KMS-11 (cell line): ENCODE results near the gene PRLR.

ENCODE experiments used
- H2AFZ ChIP-seq: fragments of 200-600 bp; sonication (generic); 2 replicates; pipeline ENCODE4 v1.6.1; 2016; ENCODE audit warnings: antibody characterized with exemption, mixed run types, low read depth
- H3K27ac ChIP-seq: fragments of 200-600 bp; sonication (generic); 2 replicates; pipeline ENCODE4 v1.6.1; 2016; ENCODE audit warnings: mild to moderate bottlenecking, mixed run types
- H3K27me3 ChIP-seq: fragments of 200-600 bp; sonication (generic); 2 replicates; pipeline ENCODE4 v1.6.1; 2017; ENCODE audit warnings: mild to moderate bottlenecking, low read depth, mixed run types, moderate library complexity; ENCODE audit not compliant: insufficient read depth
- H3K36me3 ChIP-seq: fragments of 200-600 bp; sonication (generic); 2 replicates; pipeline ENCODE4 v1.6.1; 2017; ENCODE audit warnings: mild to moderate bottlenecking, mixed run types; ENCODE audit not compliant: insufficient read depth
- H3K4me1 ChIP-seq: fragments of 200-600 bp; sonication (generic); 2 replicates; pipeline ENCODE4 v1.6.1; 2016; ENCODE audit warnings: mild to moderate bottlenecking, low read depth, mixed run types; ENCODE audit not compliant: poor library complexity, severe bottlenecking
- H3K4me2 ChIP-seq: fragments of 200-600 bp; sonication (generic); 2 replicates; pipeline ENCODE4 v1.7.0; 2016; ENCODE audit warnings: mild to moderate bottlenecking, mixed run types
- H3K4me3 ChIP-seq: fragments of 200-600 bp; sonication (generic); IDR thresholded peaks from 2 replicates; pipeline ENCODE4 v1.6.1; 2017; ENCODE audit warnings: low read depth, low read length, mixed read lengths; ENCODE audit not compliant: insufficient read depth
- H3K79me2 ChIP-seq: fragments of 200-600 bp; sonication (generic); 2 replicates; pipeline ENCODE4 v1.6.1; 2016; ENCODE audit warnings: low read depth, mixed run types; ENCODE audit not compliant: insufficient read depth
- H3K9ac ChIP-seq: fragments of 200-600 bp; sonication (generic); 2 replicates; pipeline ENCODE4 v1.6.1; 2016; ENCODE audit warnings: mild to moderate bottlenecking, mixed run types
- H4K20me1 ChIP-seq: fragments of 200-600 bp; sonication (generic); 2 replicates; pipeline ENCODE4 v1.6.1; 2016; ENCODE audit warnings: mild to moderate bottlenecking, mixed run types; ENCODE audit not compliant: insufficient read depth
- TF ChIP-seq, protein P1 (sequence below): fragments of 200-600 bp; sonication (generic); conservative IDR thresholded peaks from 2 replicates; pipeline ENCODE4 v1.6.1; 2017; ENCODE audit warnings: low read depth, mild to moderate bottlenecking, antibody characterized with exemption, low read length, moderate library complexity, mixed read lengths

The PRLR gene

DNA sequence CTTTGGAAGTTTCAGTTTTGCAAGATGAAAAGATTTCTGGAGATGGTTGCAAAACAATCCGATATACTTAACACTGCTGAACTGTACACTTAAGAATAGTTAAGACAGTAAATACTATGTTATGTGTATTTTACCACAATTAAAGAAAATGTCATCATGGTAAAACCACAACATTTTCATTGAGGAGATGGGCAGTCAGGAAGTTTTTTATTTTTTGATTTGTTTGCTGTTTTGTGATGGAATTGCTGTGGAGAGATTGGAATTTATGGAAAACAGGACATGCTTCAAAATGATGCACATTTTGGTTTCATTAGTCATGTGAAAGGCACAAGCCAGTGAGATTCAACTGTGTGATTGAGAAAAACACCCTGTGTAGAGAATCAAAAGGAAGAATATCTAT, 92.1 kb downstream of the PRLR start:
- H3K4me2 ChIP-seq: no peak overlapping the region
- no peaks in the 10 kb centered on the region for H4K20me1 ChIP-seq
- H3K36me3 ChIP-seq: no peaks in the 10 kb centered on the region
- no peak overlapping the region for H2AFZ ChIP-seq
- no peak overlapping the region for H3K9ac ChIP-seq
- TF ChIP-seq, protein P1, sequence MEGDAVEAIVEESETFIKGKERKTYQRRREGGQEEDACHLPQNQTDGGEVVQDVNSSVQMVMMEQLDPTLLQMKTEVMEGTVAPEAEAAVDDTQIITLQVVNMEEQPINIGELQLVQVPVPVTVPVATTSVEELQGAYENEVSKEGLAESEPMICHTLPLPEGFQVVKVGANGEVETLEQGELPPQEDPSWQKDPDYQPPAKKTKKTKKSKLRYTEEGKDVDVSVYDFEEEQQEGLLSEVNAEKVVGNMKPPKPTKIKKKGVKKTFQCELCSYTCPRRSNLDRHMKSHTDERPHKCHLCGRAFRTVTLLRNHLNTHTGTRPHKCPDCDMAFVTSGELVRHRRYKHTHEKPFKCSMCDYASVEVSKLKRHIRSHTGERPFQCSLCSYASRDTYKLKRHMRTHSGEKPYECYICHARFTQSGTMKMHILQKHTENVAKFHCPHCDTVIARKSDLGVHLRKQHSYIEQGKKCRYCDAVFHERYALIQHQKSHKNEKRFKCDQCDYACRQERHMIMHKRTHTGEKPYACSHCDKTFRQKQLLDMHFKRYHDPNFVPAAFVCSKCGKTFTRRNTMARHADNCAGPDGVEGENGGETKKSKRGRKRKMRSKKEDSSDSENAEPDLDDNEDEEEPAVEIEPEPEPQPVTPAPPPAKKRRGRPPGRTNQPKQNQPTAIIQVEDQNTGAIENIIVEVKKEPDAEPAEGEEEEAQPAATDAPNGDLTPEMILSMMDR: no peak
- H3K4me1 ChIP-seq: no peaks in the 10 kb centered on the region
- H3K79me2 ChIP-seq: no peaks in the 10 kb centered on the region
- no peaks in the 10 kb centered on the region for H3K27me3 ChIP-seq
- no peak overlapping the region for H3K4me3 ChIP-seq
- H3K27ac ChIP-seq: no peak overlapping the region

DNA sequence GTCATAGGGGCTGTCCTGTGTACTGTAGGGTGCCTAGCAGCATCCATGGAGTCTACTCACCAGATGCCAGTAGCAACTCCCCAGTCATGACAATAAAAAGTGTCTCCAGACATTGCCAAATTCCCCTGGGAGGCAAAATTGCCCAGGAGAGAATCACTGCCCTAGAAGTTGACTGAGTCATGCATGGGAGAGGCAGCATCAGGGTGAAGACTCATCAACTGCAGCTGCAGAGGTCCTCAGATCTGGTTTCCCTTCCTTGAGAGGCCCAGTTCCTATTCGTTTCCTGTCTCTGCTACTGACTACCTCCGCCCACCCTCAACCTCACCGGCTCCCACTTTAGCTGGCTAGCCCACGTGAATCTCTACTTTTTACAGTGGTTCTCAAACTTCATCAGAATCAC, 93.9 kb downstream of the PRLR start:
- TF ChIP-seq, protein P1: no peak
- no peak overlapping the region for H3K27ac ChIP-seq
- no peak overlapping the region for H3K9ac ChIP-seq
- no peaks in the 10 kb centered on the region for H3K79me2 ChIP-seq
- no peak overlapping the region for H2AFZ ChIP-seq
- H3K4me1 ChIP-seq: no peaks in the 10 kb centered on the region
- no peaks in the 10 kb centered on the region for H4K20me1 ChIP-seq
- no peaks in the 10 kb centered on the region for H3K36me3 ChIP-seq
- no peaks in the 10 kb centered on the region for H3K27me3 ChIP-seq
- no peak overlapping the region for H3K4me3 ChIP-seq
- no peak overlapping the region for H3K4me2 ChIP-seq

DNA sequence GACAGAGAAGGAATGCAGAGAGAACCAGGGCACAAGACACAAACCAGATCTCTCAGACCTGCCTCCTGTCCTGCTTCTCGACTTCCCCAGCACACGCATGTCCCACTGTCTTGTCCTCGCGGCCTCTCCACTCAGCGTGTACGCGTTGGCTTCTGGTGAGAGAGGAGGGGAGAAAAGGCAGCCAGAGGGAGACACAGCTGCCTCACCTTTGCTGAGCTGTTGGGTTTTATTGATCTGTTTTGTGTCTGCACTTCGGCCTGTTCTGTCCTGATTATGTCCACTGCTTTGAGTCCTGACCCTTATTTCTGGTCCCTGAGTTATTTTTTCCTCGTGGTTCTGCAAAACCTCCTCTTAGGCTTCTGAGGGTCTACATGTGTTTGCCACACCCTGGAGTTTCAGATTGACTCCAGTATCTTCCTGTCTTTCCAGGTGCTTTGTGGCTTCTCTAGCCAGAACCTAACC, 95.0 kb downstream of the PRLR start:
- Histone ChIP-seq H3K4me2 (no peak overlapping the region), H3K79me2 (no peaks in the 10 kb centered on the region), H4K20me1 (no peaks in the 10 kb centered on the region), H3K36me3 (no peaks in the 10 kb centered on the region), H3K9ac (no peak overlapping the region), H3K27ac (no peak overlapping the region), H3K4me3 (no peak overlapping the region), H3K4me1 (no peaks in the 10 kb centered on the region), H2AFZ (no peak overlapping the region), H3K27me3 (no peaks in the 10 kb centered on the region)
- TF ChIP-seq, protein P1: no peak

DNA sequence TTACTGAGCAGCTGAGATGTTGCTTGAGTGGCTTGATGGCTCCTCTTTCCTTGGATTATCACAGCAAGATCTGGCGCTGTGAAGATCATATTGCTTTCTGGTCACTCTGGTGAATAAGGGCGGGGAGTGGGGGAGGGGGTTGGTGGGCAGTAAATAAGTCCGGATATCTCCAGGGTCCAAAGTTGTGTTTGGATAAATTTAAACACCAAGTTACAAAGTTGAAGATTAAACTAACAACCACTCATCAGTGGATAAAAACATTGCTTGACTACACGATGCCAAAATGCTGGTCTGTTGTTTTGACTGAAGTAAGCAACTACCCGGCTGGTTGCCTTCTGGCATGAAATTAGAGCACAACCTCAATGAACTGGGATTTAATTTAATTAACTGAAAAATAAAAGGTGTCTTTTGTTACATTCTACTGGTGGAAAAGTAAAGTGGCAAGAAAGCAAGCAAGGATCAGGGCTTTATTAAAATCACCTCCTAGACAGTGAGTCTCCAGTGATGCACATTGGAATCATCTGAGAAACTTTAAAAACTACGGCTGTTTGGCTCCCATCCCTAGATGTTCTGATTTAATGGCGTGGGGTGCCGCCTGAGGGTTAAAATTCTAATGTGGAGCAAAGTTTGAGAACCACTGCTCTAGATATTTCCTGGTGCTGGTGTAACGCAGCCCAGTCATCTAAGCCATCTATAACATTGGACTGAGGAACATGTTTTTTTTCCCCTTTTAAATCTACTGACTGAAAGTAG, 95.8 kb downstream of the PRLR start:
- Histone ChIP-seq H4K20me1 (no peaks in the 10 kb centered on the region), H2AFZ (no peak overlapping the region), H3K27ac (no peak overlapping the region), H3K9ac (no peak overlapping the region), H3K4me1 (no peaks in the 10 kb centered on the region), H3K79me2 (no peaks in the 10 kb centered on the region), H3K4me3 (no peak overlapping the region), H3K36me3 (no peaks in the 10 kb centered on the region), H3K4me2 (no peak overlapping the region), H3K27me3 (no peaks in the 10 kb centered on the region)
- TF ChIP-seq, protein P1: no peak
